Measurements from ENCODE around the gene PIK3R1. TPM values are rescaled to one million over a fixed set of nuclear protein-coding genes. Genes with fewer than 3 reads are reported as not detected.
A peak's percentile ranks its signal among the peaks of the same experiment; 100 is the strongest.

Gene PIK3R1
- total and polyA plus RNA-seq, 10 of the 15 experiments (the other 5 are each of a cell fraction or from before 2014, with no cell fraction given), result 7.8 to 38.4 (median 15.7) TPM

DNA sequence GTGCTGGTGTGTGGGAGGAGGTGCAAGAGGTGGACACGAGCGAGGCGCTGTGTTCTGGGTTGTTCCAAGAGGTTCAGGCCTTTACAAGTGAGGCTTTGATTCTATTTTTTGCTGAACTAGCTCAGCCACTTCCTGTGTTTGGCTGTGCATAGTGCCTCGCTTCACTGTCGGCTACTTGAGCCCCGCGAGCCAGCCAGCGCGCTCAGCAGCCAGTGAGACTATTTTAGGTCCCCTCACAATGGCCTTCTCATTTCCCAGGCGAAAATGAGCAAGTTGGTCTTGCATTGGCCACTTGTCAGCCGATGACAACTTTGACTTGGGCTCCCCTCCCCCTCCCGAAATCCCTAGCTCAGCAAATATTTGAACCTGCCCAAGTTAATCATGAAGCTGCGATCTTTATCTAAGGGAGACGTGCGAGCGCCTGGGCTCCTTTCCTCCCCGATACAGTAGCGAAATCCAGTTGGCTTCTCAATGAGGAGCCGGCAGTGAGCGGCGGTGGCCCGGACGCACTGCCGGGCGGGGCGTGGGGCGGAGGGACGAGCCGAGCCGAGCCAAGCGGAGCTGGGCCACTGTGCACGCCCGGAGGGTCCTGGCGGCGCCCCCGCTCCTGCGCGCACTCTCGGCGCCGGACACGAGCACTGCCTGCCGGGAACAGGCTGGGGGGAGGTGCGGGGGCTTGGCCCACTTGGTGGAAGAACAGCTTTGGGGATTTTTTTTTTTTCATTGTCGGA lies 72.6 kb downstream of the PIK3R1 start (continued):
- no peak for TF ChIP-seq RBBP5 (conservative IDR thresholded peaks at IDR 0.05)
- TF ChIP-seq EED (IDR thresholded peaks at IDR 0.05; ENCODE audit: low read depth), result no peak; the same call in 1 of the 2 replicates
- peak; percentile 82; the same call in 1 of the 2 replicates for TF ChIP-seq PML (IDR thresholded peaks at IDR 0.05; ENCODE audit: low read length)
- TF ChIP-seq TBL1XR1 (IDR thresholded peaks at IDR 0.05; ENCODE audit: low read depth, low read length), result no peak
- TF ChIP-seq E2F8 (IDR thresholded peaks at IDR 0.05; ENCODE audit: low read depth, partially characterized antibody), result no peak
- peak; percentile 58; the same call in 1 of the 2 replicates for TF ChIP-seq DPF2 (IDR thresholded peaks at IDR 0.05)
- TF ChIP-seq, protein P1, sequence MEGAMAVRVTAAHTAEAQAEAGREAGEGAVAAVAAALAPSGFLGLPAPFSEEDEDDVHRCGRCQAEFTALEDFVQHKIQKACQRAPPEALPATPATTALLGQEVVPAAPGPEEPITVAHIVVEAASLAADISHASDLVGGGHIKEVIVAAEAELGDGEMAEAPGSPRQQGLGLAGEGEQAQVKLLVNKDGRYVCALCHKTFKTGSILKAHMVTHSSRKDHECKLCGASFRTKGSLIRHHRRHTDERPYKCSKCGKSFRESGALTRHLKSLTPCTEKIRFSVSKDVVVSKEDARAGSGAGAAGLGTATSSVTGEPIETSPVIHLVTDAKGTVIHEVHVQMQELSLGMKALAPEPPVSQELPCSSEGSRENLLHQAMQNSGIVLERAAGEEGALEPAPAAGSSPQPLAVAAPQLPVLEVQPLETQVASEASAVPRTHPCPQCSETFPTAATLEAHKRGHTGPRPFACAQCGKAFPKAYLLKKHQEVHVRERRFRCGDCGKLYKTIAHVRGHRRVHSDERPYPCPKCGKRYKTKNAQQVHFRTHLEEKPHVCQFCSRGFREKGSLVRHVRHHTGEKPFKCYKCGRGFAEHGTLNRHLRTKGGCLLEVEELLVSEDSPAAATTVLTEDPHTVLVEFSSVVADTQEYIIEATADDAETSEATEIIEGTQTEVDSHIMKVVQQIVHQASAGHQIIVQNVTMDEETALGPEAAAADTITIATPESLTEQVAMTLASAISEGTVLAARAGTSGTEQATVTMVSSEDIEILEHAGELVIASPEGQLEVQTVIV (IDR thresholded peaks at IDR 0.05; ENCODE audit: borderline replicate concordance, partially characterized antibody), result no peak
- TF ChIP-seq, protein P2, sequence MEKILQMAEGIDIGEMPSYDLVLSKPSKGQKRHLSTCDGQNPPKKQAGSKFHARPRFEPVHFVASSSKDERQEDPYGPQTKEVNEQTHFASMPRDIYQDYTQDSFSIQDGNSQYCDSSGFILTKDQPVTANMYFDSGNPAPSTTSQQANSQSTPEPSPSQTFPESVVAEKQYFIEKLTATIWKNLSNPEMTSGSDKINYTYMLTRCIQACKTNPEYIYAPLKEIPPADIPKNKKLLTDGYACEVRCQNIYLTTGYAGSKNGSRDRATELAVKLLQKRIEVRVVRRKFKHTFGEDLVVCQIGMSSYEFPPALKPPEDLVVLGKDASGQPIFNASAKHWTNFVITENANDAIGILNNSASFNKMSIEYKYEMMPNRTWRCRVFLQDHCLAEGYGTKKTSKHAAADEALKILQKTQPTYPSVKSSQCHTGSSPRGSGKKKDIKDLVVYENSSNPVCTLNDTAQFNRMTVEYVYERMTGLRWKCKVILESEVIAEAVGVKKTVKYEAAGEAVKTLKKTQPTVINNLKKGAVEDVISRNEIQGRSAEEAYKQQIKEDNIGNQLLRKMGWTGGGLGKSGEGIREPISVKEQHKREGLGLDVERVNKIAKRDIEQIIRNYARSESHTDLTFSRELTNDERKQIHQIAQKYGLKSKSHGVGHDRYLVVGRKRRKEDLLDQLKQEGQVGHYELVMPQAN (conservative IDR thresholded peaks at IDR 0.05), result no peak; the same call in 1 of the 2 replicates
- TF ChIP-seq, protein P3, sequence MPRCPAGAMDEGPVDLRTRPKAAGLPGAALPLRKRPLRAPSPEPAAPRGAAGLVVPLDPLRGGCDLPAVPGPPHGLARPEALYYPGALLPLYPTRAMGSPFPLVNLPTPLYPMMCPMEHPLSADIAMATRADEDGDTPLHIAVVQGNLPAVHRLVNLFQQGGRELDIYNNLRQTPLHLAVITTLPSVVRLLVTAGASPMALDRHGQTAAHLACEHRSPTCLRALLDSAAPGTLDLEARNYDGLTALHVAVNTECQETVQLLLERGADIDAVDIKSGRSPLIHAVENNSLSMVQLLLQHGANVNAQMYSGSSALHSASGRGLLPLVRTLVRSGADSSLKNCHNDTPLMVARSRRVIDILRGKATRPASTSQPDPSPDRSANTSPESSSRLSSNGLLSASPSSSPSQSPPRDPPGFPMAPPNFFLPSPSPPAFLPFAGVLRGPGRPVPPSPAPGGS (IDR thresholded peaks at IDR 0.05; ENCODE audit: borderline replicate concordance, insufficient read depth, low read depth, low read length, poor library complexity, severe bottlenecking), result no peak
- TF ChIP-seq SMC3 (IDR thresholded peaks at IDR 0.05; ENCODE audit: borderline replicate concordance, low read length), result 0 out of 2 replicates have a peak, but pooled peaks have one; percentile 3
- no peak for TF ChIP-seq IRF4 (IDR thresholded peaks at IDR 0.05; ENCODE audit: low read depth, low read length)
- no peak for TF ChIP-seq SMARCA5 (IDR thresholded peaks at IDR 0.05)
- TF ChIP-seq CEBPZ (IDR thresholded peaks at IDR 0.05; ENCODE audit: low read depth, low read length), result no peak
- no peak for TF ChIP-seq CHD1 (IDR thresholded peaks at IDR 0.05; ENCODE audit: low read depth, low read length)
- TF ChIP-seq ZNF217 (IDR thresholded peaks at IDR 0.05), result no peak
- no peak for TF ChIP-seq WRNIP1 (IDR thresholded peaks at IDR 0.05; ENCODE audit: borderline replicate concordance, low read depth, low read length)
- peak; percentile 58 for TF ChIP-seq IKZF1 (conservative IDR thresholded peaks at IDR 0.05)
- peak; percentile 33; the same call in 1 of the 2 replicates for TF ChIP-seq ZNF384 (IDR thresholded peaks at IDR 0.05; ENCODE audit: borderline replicate concordance, low read depth, low read length)

All from GM12878 (cell line).